NCI-H128 (cell line): ENCODE measurements around the gene C5orf24.

Source experiments
- DNase-seq: peaks from one replicate; lab custom pipeline; 2025; ENCODE audit not compliant: unreplicated experiment; lab: John Stamatoyannopoulos, UW

The C5orf24 gene

DNA sequence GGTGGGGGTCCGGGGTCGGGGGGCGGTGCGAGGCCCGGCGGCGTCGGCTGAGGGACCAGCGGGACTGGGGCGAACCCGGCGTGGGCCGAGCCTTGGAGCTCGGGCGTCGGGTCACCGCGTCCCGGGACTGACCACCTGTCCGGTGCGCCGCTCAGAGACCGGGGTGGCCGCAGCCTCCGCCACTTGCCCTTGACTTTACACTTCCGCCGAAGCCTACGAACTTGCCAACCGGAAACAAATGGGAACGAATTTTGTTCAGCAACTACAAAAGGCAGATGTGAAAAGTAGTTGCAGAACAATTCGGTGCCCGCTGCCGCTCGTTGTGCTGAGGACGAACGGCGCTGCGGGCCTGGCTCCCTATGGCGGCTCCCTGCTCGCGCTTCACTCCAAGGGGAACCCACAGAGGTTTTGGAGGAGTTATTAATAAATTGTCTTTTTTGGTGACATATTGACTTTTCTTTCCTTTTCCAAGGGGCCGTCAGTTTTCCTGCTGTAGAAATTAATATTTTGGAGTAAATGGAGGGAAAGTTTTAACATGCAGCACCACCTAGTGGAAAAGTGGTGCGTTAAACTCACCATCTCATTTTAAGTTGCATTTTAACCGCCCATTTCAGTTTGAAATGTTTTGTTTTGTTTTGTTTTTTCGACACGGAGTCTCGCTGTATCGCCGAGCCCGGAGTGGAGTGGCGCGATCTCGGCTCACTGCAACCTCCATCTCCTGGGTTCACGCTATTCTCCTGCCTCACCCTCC is 59.7 kb downstream of the C5orf24 start:
- peak; percentile 15 for DNase-seq

DNA sequence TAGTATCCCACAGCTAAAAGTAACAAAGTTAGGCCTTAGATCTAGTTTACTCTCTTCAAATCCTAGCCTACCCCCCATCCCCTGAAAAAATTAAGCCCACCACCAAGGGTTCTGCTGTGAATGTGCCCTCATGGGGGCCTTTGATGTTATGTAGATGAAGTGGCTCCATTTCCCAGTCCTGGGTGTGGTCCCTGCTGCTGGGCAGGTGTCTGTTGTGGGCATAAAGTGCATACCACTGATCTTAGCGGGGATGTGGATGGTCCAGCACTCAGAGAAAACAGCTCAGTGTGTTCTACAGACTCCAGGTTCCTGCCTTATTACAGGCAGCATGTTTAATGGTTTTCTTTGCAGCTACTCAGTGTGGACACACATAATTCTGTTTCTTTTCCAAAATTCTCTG is 61.0 kb downstream of the C5orf24 start:
- DNase-seq, result no peak
